GM18517 (cell line): ENCODE data around the gene MSLN.
"Not testable (repeated sequence)": the region's sequence is repeated elsewhere in the genome, so short reads cannot be mapped to it uniquely, and the experiment has no call there.

Source experiments
- ATAC-seq: cut with Tn5 transposase; IDR thresholded peaks from one replicate; pipeline ENCODE4 v1.9.1; 2021; ENCODE audit warnings: mild to moderate bottlenecking, moderate library complexity; ENCODE audit not compliant: unreplicated experiment

The MSLN gene

DNA sequence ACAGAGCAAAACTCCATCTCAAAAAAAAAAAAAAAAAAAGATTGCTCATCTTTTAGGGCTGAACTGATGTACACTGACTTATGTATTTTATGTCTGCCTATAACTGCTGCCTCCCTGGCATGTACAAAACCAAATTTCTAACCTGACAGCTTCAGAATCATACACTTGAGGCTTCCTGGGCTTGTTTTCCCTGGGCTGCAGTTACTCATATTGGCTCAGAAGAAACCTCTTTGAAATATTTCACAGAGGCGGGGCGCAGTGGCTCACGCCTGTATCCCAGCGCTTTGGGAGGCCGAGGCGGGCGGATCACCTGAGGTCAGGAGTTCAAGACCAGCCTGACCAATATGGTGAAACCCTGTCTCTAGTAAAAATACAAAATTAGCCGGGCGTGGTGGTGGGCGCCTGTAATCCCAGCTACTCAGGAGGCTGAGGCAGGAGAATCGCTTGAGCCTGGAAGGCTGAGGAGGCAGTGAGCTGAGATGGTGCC, 6.4 kb upstream of the MSLN start:
- not testable (repeated sequence) for ATAC-seq

DNA sequence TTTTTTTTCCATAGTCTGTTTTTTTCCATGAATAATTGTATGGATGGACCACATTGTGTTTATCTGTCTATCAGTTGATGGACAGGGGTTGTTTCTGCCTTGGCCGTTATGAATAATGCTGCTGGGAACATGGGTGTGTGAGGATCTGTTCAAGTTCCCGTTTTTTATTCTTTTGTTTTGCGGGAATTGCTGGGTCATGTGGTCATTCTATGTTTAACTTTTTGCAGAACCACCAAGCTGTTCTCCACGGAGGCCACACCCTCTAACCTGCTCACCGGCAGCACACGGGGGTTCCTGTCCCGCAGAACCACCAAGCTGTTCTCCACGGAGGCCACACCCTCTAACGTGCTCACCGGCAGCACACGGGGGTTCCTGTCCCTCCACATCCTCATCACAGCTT, 5.9 kb upstream of the MSLN start:
- ATAC-seq, result no peak

DNA sequence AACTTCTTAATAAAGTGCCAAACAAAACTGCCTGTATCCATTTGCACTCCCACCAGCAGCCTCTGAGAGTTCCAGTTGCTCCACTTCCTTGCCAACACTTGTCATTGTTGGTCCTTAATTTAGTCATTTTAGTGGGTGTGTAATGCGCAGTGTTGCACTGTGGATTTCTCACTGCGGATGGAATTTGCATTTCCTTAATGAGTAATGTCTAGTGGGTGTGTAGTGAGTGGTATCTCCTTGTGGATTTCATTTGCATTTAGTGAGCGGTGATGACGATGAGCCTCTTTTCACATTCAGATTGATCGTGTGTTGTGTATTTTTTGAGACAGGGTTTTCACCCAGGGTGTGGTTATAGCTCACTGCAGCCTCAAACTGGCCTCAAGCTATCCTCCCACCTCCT, 4.1 kb upstream of the MSLN start:
- ATAC-seq, result no peak

DNA sequence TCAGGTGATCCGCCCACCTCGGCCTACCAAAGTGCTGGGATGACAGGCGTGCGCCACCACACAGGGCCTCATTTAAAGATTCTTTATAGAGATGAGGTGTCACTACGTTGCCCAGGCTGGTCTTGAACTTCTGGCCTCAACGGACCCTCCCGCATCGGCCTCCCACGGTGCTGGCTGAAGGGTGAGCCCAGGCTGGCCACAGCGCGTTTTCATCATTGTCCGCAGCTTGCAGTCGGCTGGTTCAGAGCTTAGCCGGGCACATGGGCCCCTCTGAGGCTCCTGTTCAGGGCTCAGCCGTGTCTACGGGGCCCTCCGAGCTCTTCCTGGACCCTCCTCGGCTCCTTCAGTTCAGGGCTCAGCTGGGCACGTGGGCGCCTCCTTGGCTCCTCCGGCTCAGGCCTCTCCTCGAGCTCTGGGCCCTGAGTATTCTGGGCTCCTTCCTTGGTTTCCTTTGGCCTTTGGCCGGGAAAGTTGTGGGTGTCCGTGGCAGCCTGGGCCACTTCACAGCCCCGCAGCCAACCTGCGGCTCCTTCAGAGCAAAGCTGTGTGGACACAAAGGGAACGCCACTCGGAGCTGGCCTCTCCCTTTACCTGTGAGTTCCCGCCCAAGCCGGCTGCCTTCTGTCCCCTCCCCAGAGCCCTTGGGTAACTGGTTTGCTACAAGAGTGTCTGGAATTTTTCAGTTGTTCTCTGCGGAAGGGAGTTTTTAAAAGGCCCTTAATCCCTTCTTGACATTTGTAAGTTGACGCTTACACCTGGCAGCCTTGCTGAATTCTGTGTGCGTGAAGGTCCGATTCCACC, 1.2 kb upstream of the MSLN start:
- ATAC-seq, result no peak

DNA sequence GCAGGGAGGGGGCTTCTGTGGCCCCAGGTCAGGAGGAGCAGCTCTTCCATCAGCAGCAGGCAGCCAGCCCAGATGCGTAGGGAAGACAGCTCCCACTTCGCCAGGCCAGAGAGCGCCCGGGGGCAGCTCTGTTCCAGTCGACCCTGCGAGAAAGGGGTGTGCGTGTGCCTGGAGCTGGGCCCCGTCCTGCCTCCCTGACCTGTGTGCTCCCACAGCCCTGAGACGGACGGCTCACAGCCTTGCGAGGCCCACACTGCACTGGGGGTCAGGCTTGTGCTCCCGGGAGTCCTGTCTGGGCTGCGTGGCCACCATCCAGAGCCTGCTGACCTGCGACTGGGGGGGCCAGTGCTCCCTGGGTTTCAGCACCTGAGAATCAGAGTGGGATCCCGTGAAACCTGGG, 469 bp upstream of the MSLN start:
- no peak for ATAC-seq

DNA sequence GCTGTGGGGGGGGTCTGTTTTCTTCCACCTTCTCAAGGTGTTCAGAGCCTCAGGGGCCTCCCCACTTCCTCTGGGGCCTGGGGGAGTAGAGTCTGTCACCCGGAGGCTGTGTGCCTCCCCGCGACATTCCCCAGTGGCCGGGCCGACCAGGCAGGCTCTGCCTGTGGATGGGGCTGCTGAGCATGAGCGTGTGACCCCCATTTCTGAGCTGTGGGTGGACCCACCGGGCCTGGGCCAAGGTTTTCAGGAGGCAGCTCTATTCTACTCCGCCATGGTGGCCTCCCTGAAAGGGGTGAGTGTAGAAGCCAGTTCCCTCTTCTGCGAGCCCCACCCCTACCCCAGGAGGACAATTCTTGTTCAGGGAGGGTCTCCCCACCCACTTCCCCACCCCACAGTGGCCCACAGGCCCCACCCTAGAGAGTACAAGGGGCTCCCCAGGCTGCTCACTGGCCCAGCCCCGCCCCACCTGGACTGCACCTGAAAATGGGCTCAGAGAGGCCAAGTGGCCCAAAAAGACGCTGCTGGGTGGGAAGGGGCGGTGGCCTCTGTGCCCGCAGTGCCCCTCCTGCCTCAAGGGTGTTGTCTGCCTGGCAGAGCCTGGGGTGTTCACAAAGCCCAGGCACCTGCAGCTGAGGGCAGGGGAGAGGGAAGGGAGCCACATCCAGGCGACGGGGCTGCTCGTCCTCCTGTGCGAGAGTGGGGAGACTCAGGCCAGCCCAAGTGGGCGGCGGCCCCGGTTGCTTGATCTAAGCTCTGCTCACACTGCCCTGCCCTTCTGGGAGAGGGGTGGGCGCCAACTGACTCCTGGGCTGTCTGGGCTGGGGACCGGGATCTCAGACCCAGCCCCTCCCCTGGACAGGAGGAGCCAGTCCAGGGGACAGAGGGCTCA, 1.3 kb downstream of the MSLN start:
- ATAC-seq, result no peak

DNA sequence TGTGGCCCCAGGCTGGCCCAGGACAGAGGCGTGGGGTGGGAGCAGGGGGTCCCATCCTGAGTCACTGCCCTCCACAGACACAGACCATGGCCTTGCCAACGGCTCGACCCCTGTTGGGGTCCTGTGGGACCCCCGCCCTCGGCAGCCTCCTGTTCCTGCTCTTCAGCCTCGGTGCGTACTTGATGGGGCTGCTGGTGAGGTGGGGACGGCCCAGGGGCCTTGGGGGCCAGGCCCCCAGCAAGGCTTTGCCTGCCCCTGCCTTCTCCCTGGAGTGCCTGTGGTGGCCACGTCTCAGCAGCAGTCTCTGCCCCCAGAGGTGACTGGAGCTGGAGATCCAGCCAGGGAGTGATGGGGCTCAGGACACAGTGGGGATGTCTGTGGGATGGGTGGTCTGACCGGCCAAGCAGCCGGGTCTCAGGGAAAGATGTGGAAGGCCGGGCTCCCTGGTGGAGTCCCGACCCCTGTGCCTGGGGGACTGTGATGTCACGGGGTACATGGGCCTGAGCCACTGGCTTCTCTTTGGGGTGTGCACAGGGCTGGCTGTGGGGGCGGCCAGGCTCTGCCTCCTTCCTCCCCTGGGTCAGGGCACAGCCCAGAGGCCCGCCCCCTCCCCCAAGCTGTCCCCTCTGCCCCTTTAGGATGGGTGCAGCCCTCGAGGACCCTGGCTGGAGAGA, 2.2 kb downstream of the MSLN start:
- no peak for ATAC-seq

DNA sequence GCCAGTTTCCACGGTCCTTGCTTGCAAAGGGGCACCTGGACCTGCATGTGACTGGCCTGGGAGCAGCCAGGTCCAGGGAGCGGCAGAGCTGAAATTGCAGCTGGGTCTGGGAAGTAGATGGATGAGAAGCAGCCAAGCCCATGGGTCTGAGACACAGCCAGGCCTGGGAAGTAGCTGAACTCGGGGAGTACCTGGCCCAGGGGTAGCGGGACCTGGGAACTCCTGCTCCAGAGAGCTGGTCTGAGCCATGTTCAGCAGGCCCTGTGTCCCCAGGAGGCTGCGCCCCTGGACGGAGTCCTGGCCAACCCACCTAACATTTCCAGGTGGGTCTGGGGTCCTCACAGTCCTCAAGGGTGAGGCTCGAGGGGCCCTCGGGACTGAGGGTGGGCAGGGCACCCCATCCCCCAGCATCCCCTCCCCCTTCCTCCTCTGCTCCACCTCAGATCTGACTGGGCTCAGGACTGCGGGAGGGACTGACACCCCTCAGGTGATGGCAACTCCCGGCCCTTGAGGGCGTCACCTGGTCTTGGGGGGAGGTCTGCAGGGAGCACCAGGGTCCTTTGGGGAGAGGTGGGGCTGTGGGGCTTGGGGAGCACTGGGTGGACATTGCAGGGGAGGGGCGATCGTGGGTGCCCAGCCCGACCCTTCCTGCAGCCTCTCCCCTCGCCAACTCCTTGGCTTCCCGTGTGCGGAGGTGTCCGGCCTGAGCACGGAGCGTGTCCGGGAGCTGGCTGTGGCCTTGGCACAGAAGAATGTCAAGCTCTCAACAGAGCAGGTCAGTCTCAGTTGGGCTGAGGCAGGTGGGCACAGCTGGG, 3.0 kb downstream of the MSLN start:
- ATAC-seq, result no peak

DNA sequence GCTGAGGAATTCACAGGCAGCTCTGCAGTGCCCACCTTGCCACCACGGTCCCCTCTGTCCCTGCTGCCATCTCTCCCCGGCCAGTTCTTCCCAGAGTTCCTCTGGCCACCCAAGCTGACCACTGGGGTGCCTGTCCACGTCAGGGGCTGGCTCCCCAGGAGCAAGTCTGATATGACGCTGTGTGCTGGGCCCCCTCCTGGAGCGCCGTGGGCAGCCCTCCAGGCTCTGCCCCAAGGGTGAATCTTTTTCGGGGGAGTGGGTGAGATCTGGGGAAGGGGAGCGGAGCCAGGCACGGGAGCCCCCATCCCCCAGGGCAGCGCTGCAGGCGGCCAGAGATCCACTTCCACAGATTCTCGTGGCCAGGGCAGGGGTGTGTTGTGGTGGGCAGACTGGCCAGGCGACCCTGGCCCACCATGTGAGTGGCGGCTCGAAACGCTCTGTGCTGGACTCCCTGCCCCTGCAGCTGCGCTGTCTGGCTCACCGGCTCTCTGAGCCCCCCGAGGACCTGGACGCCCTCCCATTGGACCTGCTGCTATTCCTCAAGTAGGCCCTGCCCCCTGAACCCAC, 3.7 kb downstream of the MSLN start:
- ATAC-seq, result no peak

DNA sequence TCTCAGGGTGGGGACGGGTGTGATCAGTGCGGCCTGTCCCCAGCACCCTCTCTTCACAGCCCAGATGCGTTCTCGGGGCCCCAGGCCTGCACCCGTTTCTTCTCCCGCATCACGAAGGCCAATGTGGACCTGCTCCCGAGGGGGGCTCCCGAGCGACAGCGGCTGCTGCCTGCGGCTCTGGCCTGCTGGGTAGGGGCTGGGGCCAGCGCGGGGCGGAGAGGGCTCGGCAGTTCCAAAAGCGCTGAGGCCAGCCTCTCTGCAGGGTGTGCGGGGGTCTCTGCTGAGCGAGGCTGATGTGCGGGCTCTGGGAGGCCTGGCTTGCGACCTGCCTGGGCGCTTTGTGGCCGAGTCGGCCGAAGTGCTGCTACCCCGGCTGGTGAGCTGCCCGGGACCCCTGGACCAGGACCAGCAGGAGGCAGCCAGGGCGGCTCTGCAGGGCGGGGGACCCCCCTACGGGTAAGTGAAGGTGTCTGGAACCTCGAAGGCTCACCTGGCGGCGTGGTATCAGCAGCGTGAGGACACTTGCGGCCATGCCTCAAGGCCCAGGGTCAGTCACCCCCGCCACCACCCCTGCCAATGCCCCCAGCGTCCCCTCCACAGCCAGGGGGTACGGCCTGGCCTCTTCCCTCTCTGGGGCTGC, 4.4 kb downstream of the MSLN start:
- ATAC-seq, result no peak

DNA sequence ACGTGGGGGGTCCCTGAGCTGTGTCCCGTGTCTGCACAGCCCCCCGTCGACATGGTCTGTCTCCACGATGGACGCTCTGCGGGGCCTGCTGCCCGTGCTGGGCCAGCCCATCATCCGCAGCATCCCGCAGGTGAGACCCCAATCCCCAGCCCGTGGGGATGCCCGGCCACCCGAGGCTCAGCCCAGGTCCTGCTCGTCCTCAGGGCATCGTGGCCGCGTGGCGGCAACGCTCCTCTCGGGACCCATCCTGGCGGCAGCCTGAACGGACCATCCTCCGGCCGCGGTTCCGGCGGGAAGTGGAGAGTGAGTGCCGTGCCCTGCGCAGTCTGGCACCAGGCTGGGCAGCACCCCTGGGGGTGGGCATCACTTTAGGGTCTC, 4.9 kb downstream of the MSLN start:
- no peak for ATAC-seq

DNA sequence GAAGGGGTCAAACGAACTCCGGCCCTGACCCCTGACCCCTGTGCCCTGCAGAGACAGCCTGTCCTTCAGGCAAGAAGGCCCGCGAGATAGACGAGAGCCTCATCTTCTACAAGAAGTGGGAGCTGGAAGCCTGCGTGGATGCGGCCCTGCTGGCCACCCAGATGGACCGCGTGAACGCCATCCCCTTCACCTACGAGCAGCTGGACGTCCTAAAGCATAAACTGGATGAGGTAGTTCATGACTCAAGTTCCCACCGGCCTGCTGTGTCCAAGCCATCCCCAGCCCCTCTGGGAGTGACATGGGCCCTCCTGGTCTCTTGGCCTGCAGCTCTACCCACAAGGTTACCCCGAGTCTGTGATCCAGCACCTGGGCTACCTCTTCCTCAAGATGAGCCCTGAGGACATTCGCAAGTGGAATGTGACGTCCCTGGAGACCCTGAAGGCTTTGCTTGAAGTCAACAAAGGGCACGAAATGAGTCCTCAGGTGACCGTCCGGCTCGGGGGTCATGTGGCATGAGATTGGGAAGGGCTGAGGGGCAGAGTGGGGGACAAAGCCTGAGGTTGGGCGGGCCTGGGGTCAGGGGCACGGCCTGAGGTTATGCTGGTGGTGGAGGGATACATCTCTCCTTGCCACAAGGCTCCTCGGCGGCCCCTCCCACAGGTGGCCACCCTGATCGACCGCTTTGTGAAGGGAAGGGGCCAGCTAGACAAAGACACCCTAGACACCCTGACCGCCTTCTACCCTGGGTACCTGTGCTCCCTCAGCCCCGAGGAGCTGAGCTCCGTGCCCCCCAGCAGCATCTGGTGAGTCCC, 5.7 kb downstream of the MSLN start:
- ATAC-seq, result no peak

DNA sequence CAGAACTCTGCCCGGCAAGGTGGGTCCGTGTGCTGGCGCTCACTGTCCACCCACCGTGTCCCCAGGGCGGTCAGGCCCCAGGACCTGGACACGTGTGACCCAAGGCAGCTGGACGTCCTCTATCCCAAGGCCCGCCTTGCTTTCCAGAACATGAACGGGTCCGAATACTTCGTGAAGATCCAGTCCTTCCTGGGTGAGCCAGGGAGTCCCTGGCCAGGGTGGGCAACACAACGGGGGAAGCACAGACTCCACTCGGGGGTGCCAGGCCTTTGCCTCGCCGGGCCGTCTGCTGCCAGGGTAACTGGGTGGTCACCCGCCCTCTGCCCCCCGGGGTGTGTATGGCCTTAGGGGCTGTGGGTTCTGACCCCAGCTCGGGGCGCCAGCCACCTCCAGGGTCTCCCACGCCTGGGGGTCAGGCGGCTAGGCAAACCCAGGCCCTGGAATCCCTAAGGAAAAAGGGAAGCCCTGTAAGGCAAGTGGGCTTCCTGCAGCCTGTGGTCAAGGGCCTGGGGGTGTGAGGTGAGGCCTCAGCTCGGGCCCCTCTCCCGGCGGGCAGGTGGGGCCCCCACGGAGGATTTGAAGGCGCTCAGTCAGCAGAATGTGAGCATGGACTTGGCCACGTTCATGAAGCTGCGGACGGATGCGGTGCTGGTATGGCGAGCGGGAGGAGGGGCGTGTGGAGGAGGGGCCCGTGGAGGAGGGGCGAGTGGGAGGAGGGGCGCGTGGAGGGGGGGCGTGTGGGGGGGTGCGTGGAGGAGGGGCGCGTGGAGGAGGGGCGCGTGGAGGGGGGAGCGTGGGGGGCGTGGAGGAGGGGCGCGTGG, 6.5 kb downstream of the MSLN start:
- ATAC-seq, result no peak

DNA sequence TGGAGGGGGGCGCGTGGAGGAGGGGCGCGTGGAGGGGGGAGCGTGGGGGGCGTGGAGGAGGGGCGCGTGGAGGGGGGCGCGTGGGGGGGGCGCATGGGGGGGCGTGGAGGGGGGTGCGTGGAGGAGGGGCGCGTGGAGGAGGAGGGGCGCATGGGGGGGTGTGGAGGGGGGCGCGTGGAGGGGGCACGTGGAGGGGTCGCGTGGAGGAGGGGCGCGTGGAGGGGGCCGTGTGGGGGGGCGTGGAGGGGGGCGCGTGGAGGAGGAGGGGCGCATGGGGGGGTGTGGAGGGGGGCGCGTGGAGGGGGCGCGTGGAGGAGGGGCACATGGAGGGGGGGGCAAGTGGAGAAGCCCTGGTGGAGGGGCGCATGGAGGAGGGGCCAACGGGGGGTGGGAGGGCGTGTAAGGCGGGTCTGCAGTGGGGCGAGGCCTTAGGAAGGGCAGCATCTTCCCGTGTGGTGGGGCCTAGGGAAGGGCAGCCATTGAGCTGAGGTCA, 7.3 kb downstream of the MSLN start:
- ATAC-seq, result no peak

DNA sequence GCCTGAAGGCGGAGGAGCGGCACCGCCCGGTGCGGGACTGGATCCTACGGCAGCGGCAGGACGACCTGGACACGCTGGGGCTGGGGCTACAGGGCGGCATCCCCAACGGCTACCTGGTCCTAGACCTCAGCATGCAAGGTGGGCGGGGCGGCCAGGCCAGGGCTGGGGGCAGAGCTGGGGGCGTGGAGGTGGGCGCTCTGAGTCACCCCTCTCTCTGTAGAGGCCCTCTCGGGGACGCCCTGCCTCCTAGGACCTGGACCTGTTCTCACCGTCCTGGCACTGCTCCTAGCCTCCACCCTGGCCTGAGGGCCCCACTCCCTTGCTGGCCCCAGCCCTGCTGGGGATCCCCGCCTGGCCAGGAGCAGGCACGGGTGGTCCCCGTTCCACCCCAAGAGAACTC, 7.9 kb downstream of the MSLN start:
- ATAC-seq, result no peak

DNA sequence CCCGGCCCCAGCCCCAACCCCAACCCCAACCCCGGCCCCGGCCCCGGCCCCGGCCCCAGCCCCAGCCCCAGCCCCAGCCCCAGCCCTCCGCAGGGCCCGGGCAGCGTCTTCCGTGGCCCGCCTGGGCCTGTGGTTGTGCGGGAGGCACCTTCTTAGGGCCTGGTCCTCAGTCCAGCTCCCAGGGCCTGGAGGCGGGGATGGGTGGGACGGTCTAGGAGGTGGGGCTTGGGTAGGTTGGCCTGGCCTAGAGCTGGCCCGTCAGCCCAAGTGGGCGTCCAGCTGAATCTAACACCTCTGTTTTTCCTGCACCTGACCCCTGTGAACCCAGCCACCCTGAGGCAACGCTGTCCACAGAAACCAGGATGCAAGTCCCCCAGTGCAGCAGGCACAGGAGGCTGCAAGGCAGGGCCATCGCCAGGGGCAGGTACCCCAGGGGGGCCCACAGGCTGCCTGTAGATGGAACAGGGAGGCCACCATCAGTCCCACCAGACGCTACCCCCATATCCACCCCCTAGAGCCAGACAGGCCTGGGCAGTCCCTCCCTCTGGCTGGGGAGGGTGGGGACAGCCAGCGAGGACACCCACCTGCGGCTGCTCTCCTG, 8.8 kb downstream of the MSLN start:
- ATAC-seq, result no peak

DNA sequence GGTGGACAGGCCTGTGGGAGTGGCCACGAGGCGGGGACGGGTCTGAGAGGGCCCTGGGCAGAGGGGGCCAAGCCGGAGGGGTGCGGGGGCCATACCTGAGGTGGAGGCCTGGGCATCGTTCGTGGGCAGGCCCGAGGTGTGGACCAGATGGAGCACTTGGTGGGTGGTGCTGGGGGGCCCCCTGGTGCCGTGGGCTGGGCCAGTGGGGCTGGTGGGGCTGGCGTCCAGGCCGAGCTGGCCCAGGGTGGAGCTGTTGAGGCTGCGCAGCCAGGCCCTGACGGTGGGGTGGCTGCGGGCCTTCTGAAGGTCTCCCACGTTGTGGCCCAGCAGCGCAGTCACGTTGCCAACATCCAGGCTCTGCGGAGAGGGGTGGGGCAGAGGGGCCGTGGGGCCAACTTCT, 9.4 kb downstream of the MSLN start:
- ATAC-seq, result no peak

DNA sequence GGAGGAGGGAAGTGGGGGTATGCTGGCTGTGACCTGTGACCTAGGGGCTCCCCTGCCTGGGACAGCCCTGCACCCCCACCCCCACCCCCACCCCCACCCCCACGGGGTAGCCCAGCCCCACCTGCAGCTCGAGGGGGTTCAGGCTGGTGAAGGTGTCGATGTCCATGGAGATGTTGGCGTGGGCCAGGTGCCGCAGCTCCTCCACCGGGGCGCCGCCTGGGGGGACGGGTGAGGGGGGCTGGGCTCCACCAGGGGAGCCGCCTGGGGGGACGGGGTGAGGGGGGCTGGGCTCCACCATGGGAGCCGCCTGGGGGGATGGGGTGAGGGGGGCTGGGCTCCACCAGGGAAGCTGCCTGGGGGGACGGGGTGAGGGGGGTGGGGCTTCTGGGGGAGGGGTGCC, 9.9 kb downstream of the MSLN start:
- no peak for ATAC-seq
